Activated CD4-positive, alpha-beta T cell treated with anti-CD3 and anti-CD28 coated beads, Interleukin-2, amount 50 U/mL, for 4 hours (primary cell): ENCODE data around the gene CCNK.

Source experiments
- DNase-seq, 2 experiments: peaks; one replicate each; pipeline ENCODE4 v3.0.0-alpha.2; 2020

CCNK gene

DNA sequence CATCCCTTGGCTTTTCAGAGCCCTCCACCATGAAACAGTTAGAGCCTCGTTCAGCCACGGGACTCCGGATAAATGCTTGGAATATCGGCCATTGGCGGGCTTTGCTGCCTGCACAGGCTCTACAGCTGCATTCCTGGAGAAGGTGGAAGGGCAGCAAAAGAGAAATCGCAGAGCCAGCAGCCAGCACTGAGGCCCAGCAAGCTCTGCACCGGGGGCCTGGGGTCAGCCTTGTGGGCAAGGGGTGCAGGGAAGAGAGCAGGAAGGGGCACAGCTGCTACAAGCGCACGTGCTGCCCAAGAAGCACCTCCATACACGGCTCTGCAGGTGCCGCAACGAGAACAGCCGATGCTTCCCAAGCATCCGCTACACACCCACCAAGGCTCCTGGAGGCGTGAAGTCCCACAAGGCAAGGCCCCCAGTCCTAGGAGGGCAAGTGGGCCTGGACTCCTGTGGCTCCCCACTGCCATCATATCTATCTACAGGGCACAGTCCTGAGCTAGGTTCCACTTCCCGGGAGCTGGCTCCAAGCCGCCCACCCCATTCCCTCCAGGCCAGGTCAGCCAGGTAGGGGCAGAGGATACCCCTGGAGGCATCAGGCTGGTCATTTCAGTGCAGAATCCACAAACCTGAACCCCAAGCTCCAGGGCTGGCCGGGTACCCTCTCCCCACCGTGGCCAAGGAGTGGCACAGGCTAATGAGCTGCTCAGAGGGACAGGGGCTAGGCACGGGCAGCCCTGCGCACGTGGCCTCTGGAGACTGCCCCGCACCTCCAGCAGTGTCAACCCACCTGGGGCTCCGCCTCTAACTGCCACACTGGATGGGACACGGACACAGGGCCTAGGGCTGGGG is 40.2 kb downstream of the CCNK start:
- DNase-seq: no peak

DNA sequence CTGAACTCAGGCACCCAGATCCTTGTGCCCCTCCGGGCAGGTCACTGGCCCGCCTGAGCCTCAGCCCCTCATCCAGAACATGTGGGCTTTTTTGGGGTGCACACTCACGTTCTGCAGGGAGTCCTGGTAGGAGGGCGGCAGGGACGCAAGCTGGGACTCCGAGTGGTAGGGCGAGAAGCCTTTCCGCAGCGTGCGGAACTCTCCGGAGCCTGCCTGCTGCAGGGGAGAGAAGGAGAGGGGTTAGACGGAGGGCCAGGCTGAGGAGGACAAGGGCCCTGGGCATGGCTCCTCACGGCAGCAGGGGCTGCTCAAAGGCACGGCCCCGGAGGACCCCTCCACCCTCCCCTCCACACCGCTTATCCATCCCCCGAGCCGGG is 40.8 kb downstream of the CCNK start:
- no peak for DNase-seq

DNA sequence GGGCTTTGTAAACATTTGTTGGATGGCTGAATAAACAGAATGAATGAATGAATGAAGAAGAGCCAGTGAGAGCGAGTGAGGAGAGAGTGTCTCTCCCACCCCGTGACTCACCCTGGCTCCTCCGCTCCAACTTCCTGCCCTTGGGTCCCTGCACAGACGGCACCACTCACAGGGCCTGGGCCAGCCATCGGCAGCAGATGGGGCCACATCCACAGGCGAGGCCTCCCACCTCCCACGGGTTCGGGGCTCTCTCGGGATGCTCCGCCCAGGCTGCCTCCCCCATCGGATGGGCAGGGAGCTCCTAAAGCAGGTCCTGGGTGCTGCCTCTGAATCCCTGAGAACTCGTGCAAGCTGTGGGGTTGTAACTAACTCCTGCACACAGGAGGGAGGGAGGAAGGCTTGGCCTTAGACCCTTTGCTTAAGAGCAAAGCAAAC is 41.3 kb downstream of the CCNK start:
- DNase-seq: no peak

DNA sequence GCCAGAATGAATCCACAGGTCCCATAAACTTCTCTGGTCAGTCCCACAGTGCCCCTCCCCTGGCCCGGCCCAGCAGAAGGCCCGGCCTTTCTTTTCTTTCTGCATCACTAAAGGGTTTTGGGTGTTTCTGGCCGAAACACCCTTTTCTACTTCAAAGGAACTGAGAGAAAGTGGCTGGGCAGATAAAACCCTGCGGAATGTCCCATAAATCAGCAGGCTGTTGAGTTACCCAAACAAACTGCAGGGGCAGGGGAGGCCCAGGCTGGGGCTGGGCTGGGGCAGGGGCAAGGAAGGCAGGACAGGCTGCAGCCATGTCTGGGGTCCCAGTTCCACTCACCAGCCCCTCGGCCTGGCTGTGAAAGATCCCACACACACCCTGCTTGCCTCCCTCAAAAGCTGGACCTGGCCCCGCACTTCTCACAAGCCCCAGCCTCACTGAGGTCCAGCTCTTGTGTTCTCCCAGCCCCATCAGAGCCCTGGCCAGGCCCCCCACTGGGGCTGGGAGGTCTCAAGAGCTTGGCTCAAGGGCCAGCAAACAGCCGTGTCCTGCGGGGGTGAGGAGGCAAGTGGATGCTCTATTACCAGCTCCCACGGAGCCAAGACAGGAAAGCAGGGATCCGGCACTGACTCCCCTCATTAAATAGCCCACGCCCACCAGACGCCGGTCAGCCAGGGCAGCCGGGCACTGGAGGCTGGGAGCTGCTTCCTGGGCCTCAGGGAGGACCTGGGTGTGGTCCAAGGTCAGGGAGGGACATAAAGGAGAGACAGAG is 41.9 kb downstream of the CCNK start:
- no peak for DNase-seq

DNA sequence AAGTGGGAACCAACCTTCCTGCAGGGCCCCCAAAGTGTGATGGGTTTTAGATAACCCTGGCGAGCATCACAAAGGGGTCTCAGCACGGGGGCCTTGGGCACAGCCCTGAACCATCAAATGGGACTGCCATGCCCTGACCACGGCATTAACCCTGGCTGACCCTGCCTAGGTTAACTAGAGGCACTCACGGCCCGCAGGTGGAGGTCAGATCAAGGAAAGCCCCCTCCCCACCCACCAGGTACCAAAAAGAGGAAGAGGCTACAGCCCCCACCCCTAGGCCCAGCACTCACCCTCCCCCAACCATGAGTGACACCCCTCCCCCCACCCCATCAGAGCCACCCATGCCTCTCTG is 42.5 kb downstream of the CCNK start:
- no peak for DNase-seq

DNA sequence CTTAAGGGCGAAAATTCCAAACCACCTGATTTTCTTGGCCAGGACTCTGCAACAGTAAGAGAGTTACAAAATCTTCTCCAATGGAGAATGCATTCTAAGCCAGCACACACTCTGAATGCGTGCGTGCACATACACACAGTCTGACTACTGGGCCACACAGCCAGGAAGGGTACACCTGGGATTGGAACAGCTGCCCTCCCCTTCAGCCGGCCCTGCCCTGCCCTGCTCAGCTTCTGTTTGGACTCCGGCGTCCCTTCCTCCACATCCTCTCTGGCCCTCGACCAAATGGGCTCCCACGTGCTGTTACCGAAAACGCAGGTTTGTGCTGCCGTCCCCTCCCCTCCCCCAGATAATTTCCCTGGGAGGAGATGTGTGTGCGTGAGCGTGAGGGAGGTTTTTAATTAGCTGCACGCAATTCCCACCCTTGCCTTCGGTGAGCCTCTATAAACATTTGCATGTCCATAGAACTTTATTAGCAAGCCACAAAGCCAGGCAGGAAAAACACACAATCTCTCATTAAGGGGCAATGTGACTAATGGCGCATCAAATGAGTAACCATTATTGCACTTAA is 43.0 kb downstream of the CCNK start:
- no peak for DNase-seq

GRCh38 chr14:99524804-99525698 is 43.8 kb downstream of the CCNK start:
- DNase-seq: no peak

- no peak for DNase-seq
These were observed 44.5 kb downstream of the CCNK start for GRCh38 chr14:99525699-99526080.

GRCh38 chr14:99527026-99527425 is 45.8 kb downstream of the CCNK start:
- no peak for DNase-seq

GRCh38 chr14:99527427-99528076 is 46.3 kb downstream of the CCNK start:
- DNase-seq: no peak

DNA sequence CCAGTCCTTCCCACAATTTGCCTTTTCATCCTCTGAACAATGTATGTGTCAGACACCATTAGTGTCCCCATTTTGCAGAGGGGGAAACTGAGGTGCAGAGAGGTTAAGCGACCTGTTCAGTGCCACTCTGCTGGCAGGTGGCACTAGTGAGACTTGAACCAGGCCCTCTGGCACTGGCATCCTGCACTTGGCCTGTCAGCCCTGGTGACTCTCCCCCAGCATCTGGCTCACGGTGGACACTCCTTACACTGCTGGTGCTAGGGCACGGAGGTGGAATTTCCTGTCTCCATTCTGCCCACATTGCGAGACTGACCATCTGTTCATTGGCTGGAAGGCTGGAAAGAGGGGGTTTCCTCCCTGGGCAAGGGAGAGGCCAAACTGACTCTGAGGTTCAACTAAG is 48.7 kb downstream of the CCNK start:
- no peak for DNase-seq

- no peak for DNase-seq
These were observed 49.4 kb downstream of the CCNK start for GRCh38 chr14:99530407-99531155.

GRCh38 chr14:99531251-99532096 is 50.3 kb downstream of the CCNK start:
- no peak for DNase-seq

DNA sequence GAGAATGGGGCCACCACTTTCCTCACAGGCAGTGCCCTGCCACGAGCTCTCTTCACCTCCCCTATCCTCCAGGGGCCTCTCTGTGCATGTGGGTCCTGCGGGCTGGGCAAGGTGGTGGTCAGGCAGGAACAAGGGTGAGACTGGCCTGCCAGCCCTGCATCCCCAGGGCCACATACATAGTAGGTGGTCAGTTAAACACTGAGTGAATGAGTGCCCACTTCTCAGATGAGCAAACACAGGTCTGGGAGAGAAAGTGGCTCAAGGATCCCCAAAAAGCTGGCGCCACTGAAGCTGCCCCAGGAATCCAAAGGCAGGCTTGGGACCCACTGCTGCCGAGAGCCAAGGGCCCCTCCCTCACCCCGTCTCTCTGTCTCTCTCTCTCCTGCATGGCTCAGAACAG is 51.1 kb downstream of the CCNK start:
- no peak for DNase-seq

DNA sequence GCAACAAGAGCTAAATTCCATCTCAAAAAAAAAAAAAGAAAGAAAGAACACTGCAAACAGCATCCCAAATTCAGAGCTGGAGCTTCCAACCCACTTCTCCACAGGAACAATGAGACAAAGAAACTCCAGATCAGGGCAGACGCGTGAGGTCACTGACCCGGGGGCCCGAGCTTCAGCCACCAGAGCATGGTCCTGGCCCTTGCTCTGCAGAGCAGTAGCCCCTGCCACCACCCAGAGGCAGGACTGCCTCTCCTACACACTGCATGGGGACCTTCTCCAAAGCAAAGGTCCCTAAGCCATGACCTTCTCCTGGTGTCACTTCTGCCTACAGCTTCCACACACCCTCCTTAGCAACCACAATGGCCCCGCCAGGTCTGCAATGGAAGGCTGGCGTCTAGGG is 53.1 kb downstream of the CCNK start:
- DNase-seq: no peak

DNA sequence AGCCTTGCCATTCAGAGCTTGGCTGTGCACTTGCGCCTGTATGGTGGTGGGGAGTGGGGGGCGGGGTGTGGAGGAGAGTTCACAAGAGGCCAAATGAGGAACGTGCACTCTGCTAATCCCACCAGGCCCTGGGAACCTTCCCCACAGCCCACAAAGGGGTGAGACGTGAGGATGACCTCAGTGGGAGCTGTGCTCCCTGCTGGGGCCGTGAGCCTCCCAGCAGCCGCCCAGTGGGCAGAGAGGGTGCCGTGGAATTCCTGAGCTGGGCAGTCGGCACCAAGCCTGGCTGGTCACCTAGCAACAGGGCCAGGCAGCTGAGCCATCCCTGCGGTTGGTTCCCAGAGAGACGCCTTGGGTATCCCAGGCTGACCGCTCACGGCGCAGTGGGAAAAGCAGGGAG is 53.7 kb downstream of the CCNK start:
- no peak for DNase-seq

GRCh38 chr14:99535448-99535847 is 54.2 kb downstream of the CCNK start:
- no peak for DNase-seq

GRCh38 chr14:99535908-99536778 is 54.9 kb downstream of the CCNK start:
- no peak for DNase-seq

DNA sequence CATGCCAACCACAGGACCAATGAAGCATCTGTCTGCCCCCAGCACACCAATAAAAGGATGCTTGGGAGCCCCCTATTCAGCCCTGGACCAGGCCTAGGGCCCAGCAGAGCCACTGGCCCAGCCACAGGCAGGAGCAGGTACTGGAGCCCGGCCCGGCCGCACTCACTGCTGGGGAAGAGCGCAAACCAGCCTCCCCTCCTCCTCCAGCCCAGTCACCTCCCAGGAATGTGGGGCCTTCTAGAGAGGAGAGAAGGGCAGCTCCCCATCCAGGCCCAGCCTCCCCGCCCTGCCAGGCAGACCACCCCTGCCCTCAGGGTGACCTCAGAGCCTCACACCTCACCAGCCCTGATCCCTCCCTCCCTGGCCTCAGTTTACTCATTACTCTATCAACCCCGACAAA is 56.2 kb downstream of the CCNK start:
- DNase-seq: no peak

- DNase-seq: no peak
These were observed 57.1 kb downstream of the CCNK start for GRCh38 chr14:99538275-99538674.
